Measurements from ENCODE around the gene DLGAP1.

- no peak for TF ChIP-seq ISL1 (CRISPR knock-in tag; IDR thresholded peaks at IDR 0.05)
- TF ChIP-seq TOX (CRISPR knock-in tag; IDR thresholded peaks at IDR 0.05; ENCODE audit: borderline replicate concordance): no peak
- no peak for TF ChIP-seq CSDC2 (CRISPR knock-in tag; IDR thresholded peaks at IDR 0.05)
- no peak for TF ChIP-seq ZFP30 (CRISPR knock-in tag; IDR thresholded peaks at IDR 0.05)
- no peak for TF ChIP-seq GLIS3 (CRISPR knock-in tag; IDR thresholded peaks at IDR 0.05)
- no peak for TF ChIP-seq TSHZ2 (CRISPR knock-in tag; IDR thresholded peaks at IDR 0.05)
- no peak for TF ChIP-seq PATZ1 (CRISPR knock-in tag; IDR thresholded peaks at IDR 0.05; ENCODE audit: borderline replicate concordance)
- no peak for TF ChIP-seq RARB (CRISPR knock-in tag; IDR thresholded peaks at IDR 0.05)
- no peak for TF ChIP-seq ARNTL (CRISPR knock-in tag; IDR thresholded peaks at IDR 0.05; ENCODE audit: borderline replicate concordance, low read depth)
- TF ChIP-seq BACH2 (CRISPR knock-in tag; IDR thresholded peaks at IDR 0.05; ENCODE audit: borderline replicate concordance): no peak
- TF ChIP-seq CREB5 (CRISPR knock-in tag; IDR thresholded peaks at IDR 0.05; ENCODE audit: low read depth): no peak
- TF ChIP-seq ESRRG (CRISPR knock-in tag; IDR thresholded peaks at IDR 0.05): no peak
- TF ChIP-seq ZFP3 (CRISPR knock-in tag; IDR thresholded peaks at IDR 0.05): no peak
- no peak for TF ChIP-seq POU6F1 (CRISPR knock-in tag; IDR thresholded peaks at IDR 0.05; ENCODE audit: borderline replicate concordance, low read depth)
Observed at GRCh38 chr18:4211111-4211837, 243.8 kb downstream of the DLGAP1 start.

Data from SK-N-SH treated with all-trans-retinoic acid at 6 μM for 48 hours (cell line).